GM23248 (cell line): ENCODE results near the gene MEIS2. TPM values are rescaled to one million over a fixed set of nuclear protein-coding genes. Genes with fewer than 3 reads are reported as not detected.

ENCODE experiments used
- DNase-seq: peaks from one replicate; pipeline ENCODE4 v3.0.0-alpha.2; 2015
- H2AFZ ChIP-seq: fragments of 200-600 bp; sonication (generic); 2 replicates; pipeline ENCODE4 v1.6.1; 2016; ENCODE audit warnings: antibody characterized with exemption
- H3F3A ChIP-seq: fragments of 200-600 bp; sonication (generic); 2 replicates; pipeline ENCODE4 v1.6.1; 2016; ENCODE audit warnings: mild to moderate bottlenecking, antibody characterized with exemption, mixed run types; ENCODE audit not compliant: insufficient read depth
- H3K27ac ChIP-seq: fragments of 200-600 bp; sonication (generic); 2 replicates; pipeline ENCODE4 v1.5.1; 2016; ENCODE audit warnings: mild to moderate bottlenecking
- H3K27me3 ChIP-seq: fragments of 200-600 bp; sonication (generic); replicated peaks from 2 replicates; pipeline ENCODE4 v1.6.1; 2016; ENCODE audit warnings: mild to moderate bottlenecking; ENCODE audit not compliant: insufficient read depth
- H3K36me3 ChIP-seq: fragments of 200-600 bp; sonication (generic); 2 replicates; pipeline ENCODE4 v1.6.1; 2016; ENCODE audit warnings: low read depth, mild to moderate bottlenecking
- H3K4me1 ChIP-seq: fragments of 200-600 bp; sonication (generic); 2 replicates; pipeline ENCODE4 v1.6.1; 2016; ENCODE audit warnings: mild to moderate bottlenecking; ENCODE audit not compliant: insufficient read depth
- H3K4me2 ChIP-seq: fragments of 200-600 bp; sonication (generic); one replicate; pipeline ENCODE4 v1.6.1; 2016; ENCODE audit warnings: mild to moderate bottlenecking; ENCODE audit not compliant: unreplicated experiment
- H3K4me3 ChIP-seq: fragments of 200-600 bp; sonication (generic); 2 replicates; pipeline ENCODE4 v1.5.1; 2016; ENCODE audit warnings: mild to moderate bottlenecking
- H3K79me2 ChIP-seq: fragments of 200-600 bp; sonication (generic); 2 replicates; pipeline ENCODE4 v1.6.1; 2016; ENCODE audit warnings: mild to moderate bottlenecking; ENCODE audit not compliant: insufficient read depth
- H3K9ac ChIP-seq: fragments of 200-600 bp; sonication (generic); 2 replicates; pipeline ENCODE4 v1.6.1; 2016; ENCODE audit warnings: mild to moderate bottlenecking
- H3K9me2 ChIP-seq: fragments of 200-600 bp; sonication (generic); 2 replicates; pipeline ENCODE4 v1.6.1; 2016; ENCODE audit warnings: mixed run types, mild to moderate bottlenecking, moderate library complexity; ENCODE audit not compliant: insufficient read depth
- H3K9me3 ChIP-seq: fragments of 200-600 bp; sonication (generic); one replicate; pipeline ENCODE4 v1.6.1; 2017; ENCODE audit warnings: low read depth
- H4K20me1 ChIP-seq: fragments of 200-600 bp; sonication (generic); 2 replicates; pipeline ENCODE4 v1.6.0; 2016; ENCODE audit not compliant: insufficient read depth
- EZH2 ChIP-seq: fragments of 200-600 bp; sonication (generic); IDR thresholded peaks from 2 replicates; pipeline ENCODE4 v1.6.1; 2018; ENCODE audit warnings: antibody characterized with exemption, mild to moderate bottlenecking; ENCODE audit not compliant: insufficient read depth, poor library complexity, severe bottlenecking
- EZH2phosphoT487 ChIP-seq: fragments of 200-600 bp; sonication (generic); IDR thresholded peaks from 2 replicates; pipeline ENCODE4 v1.6.1; 2018; ENCODE audit warnings: antibody characterized with exemption, moderate library complexity, mild to moderate bottlenecking, low read depth; ENCODE audit not compliant: insufficient read depth
- WGBS, 2 experiments: methylation state at CpG; one replicate each; pipeline ENCODE4 v1.1.6; 2015 to 2017; ENCODE audit warnings: low lambda C conversion rate in 2 of 2, low coverage in 1 of 2; ENCODE audit errors: missing lambda C conversion rate in 2 of 2; 5-methylcytosine and 5-hydroxymethylcytosine counted together
- in situ Hi-C: fragments of 300-500 bp; cut with MboI; formaldehyde crosslinking; loops from 2 replicates; pipeline ENCODE4 v1.15.0; 2020
- polyA plus RNA-seq: library from polyadenylated mRNA; unstranded; fragments of >200 nt; fragmentation: Nextera tagmentation; extraction: Ambion mirVana; gene quantifications from 2 replicates; pipeline ENCODE4 v1.2.1, GENCODE V29; 2016
- total RNA-seq: library from RNA; depleted of rRNA; stranded (reverse); fragments of >200 nt; shearing (Covaris generic); gene quantifications from 2 replicates; pipeline ENCODE4 v1.2.3, GENCODE V29; 2014

The MEIS2 gene
- total and polyA plus RNA-seq, 2 experiments from 2014 or later: 23.7 to 24.1 TPM

DNA sequence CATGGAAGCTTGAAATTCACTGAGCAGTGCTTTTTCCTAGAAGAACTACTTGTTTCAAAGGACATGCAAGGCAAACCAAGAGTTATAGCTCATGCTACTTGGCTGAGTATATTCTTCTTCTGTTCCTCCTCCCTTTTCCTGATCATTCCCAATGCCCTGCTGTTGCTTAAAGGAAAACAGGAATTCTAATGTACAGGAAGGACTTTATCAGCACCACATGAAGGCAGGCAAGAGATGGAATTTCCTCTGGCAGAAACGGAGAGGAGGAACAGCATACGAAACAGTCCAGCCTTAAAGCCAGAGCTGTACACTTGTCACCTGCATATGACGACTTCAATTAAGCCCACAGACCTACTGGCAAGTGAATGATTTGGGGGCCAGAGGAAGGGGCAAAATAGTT lies 15.7 kb downstream of the MEIS2 start:
- Histone ChIP-seq H3K79me2 (peaks cover 97% of the 10 kb centered on the region), H4K20me1 (peaks cover 14% of the 10 kb centered on the region; the same call in 1 of the 2 replicates), H3K4me2 (no peak overlapping the region), H3K27ac (no peak overlapping the region), H3K9me3 (no peaks in the 10 kb centered on the region), H3F3A (peaks cover 13% of the 10 kb centered on the region; the same call in 1 of the 2 replicates), H3K36me3 (peaks cover 73% of the 10 kb centered on the region), H3K9me2 (no peaks in the 10 kb centered on the region), H3K4me3 (no peak overlapping the region), H3K9ac (no peak overlapping the region), H2AFZ (no peak overlapping the region), H3K4me1 (peaks cover 17% of the 10 kb centered on the region), H3K27me3 (no peaks in the 10 kb centered on the region)
- in situ Hi-C loops: no loop called here
- DNase-seq: no peak
- 82 to 91% methylated on average over 3 of the region's 3 CpGs for WGBS, 2 experiments
- TF ChIP-seq EZH2 (no peak), EZH2phosphoT487 (no peak)

DNA sequence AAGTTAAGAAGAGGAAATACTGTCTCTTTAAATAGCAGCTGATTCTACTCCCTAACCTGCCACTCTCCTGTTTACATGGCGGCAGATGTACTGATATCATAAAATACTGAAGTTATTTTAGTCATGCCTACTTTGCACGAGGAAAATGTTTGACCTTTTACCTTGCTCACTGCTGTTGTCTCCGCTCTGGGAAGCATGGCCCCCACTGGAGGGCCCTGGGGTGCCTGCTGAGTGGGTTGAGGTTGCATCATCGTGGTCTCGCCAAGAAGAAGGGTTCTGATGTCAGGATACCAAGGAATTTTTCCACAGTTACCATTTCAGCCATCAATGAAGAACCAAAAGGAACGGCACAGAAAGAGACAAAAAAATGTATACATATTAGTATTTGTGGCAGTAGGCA lies 16.7 kb downstream of the MEIS2 start:
- H3K4me3 ChIP-seq: no peak overlapping the region

DNA sequence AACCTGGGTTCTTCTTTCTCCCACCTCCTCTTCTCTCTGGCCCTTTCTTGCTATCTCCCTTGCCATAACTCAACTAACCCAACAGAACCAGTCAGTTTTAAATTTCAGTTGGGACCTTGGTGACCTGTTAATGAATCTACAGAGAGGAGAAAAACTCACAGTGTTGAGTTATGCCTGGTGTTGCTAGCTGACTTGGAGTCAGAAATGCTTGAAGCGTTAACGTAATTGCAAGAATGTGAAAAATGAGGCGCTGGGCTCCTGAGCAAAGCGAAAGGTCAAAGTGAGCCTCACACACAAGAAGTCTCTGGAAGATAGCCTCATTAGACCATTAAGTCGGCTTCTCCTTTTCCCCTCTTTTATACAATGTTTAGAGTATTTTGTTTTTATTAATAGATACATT lies 18.4 kb downstream of the MEIS2 start:
- no peaks in the 10 kb centered on the region for H3K9me3 ChIP-seq
- H3K4me1 ChIP-seq: peaks cover 24% of the 10 kb centered on the region
- no peak overlapping the region for H3K4me2 ChIP-seq
- H3K4me3 ChIP-seq: no peak overlapping the region
- peaks cover 10% of the 10 kb centered on the region; the same call in 1 of the 2 replicates for H3F3A ChIP-seq
- H3K79me2 ChIP-seq: peaks cover 97% of the 10 kb centered on the region
- no peaks in the 10 kb centered on the region for H3K27me3 ChIP-seq
- no peak overlapping the region for H2AFZ ChIP-seq
- TF ChIP-seq EZH2: no peak
- TF ChIP-seq EZH2phosphoT487: no peak
- no peak overlapping the region for H3K27ac ChIP-seq
- DNase-seq: no peak
- no peaks in the 10 kb centered on the region for H3K9me2 ChIP-seq
- in situ Hi-C loops: no loop called here
- 97 to 98% methylated on average over 5 of the region's 5 CpGs for WGBS, 2 experiments
- no peak overlapping the region for H3K9ac ChIP-seq
- H3K36me3 ChIP-seq: peaks cover 64% of the 10 kb centered on the region
- 0 out of 2 replicates have a peak, but pooled peaks cover 8% of the 10 kb centered on the region for H4K20me1 ChIP-seq

More for the DNA sequence above, 16.7 kb downstream of the MEIS2 start:
- no peaks in the 10 kb centered on the region for H3K9me2 ChIP-seq
- H3K79me2 ChIP-seq: peaks cover 97% of the 10 kb centered on the region
- H4K20me1 ChIP-seq: peaks cover 14% of the 10 kb centered on the region; the same call in 1 of the 2 replicates
- 92 to 96% methylated on average over 6 of the region's 6 CpGs for WGBS, 2 experiments
- TF ChIP-seq EZH2: no peak
- TF ChIP-seq EZH2phosphoT487: no peak
- DNase-seq: no peak
- in situ Hi-C loops: no loop called here
- H3K27ac ChIP-seq: no peak overlapping the region
- H3K4me1 ChIP-seq: peaks cover 17% of the 10 kb centered on the region
- H3F3A ChIP-seq: peaks cover 14% of the 10 kb centered on the region; the same call in 1 of the 2 replicates
- peaks cover 71% of the 10 kb centered on the region for H3K36me3 ChIP-seq
- H3K9ac ChIP-seq: no peak overlapping the region
- no peak overlapping the region for H2AFZ ChIP-seq
- H3K4me2 ChIP-seq: no peak overlapping the region
- H3K9me3 ChIP-seq: no peaks in the 10 kb centered on the region
- no peaks in the 10 kb centered on the region for H3K27me3 ChIP-seq

DNA sequence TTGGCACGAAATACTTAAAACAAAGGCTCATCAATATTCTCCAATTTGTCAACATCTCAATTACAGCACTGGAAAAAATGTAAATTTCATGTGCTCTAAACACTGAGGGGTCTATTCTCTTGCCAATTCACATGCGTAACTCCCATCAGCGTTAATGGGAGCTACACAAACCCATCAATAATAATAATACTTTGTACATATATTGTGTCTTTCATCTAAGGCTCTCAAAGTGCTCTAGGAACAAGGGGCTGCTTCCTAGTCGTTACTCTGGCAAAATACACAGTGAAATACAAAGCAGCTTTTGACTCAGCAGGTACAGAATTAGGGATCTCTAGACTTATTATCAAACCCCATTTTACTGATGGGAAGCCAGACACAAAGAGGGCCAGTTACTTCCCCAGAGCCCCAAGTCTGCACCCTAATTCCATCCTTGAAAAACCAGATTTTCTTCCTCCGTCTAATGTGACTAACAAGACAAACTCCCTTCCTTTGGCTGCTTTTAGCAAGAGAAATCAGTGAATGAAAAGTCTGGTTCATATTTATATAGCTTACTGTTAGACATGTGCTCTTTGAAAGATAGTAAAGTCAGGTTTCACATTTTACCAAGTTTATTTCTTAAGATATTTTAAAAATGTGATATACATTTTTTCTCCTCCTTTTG lies 20.0 kb downstream of the MEIS2 start:
- 58 to 59% methylated on average over 5 of the region's 5 CpGs for WGBS, 2 experiments
- Histone ChIP-seq H3K4me2 (peak overlapping the region; percentile 46), H4K20me1 (0 out of 2 replicates have a peak, but pooled peaks cover 3% of the 10 kb centered on the region), H3K79me2 (peaks cover 96% of the 10 kb centered on the region), H3K27ac (peak overlapping the region; percentile 32; the same call in 1 of the 2 replicates), H3K9ac (no peak overlapping the region), H3K4me3 (no peak overlapping the region), H3K36me3 (peaks cover 50% of the 10 kb centered on the region), H3K4me1 (peaks cover 32% of the 10 kb centered on the region), H3F3A (0 out of 2 replicates have a peak, but pooled peaks cover 4% of the 10 kb centered on the region), H3K9me2 (no peaks in the 10 kb centered on the region), H3K27me3 (no peaks in the 10 kb centered on the region), H2AFZ (no peak overlapping the region), H3K9me3 (no peaks in the 10 kb centered on the region)
- DNase-seq: no peak
- in situ Hi-C loops: no loop called here
- TF ChIP-seq EZH2phosphoT487 (no peak), EZH2 (no peak)
